ENCODE results near the gene ZNF814. TPM values are rescaled to one million over a fixed set of nuclear protein-coding genes. Genes with fewer than 3 reads are reported as not detected.
A peak's percentile ranks its signal among the peaks of the same experiment; 100 is the strongest.
"Not testable (repeated sequence)": the region's sequence is repeated elsewhere in the genome, so short reads cannot be mapped to it uniquely, and the experiment has no call there.

Gene ZNF814
- total RNA-seq, 1 donor from 2014 or later: 6.8 TPM

- TF ChIP-seq CTCF (IDR thresholded peaks at IDR 0.05; ENCODE audit: insufficient read depth, low read length, severe bottlenecking): no peak
- DNase-seq (ENCODE audit: low read depth) (no peak), FAIRE-seq (no peak)
- Histone ChIP-seq H3K27me3 (ENCODE audit: control insufficient read depth, insufficient read depth, low read length) (no peaks in the 10 kb centered on the region), H3K36me3 (ENCODE audit: control insufficient read depth, insufficient read depth, low read length) (peaks cover 7% of the 10 kb centered on the region), H3K4me3 (ENCODE audit: low read depth, low read length) (no peak overlapping the region)
These were observed 18.6 kb downstream of the ZNF814 start for GRCh38 chr19:57870225-57870624.

GRCh38 chr19:57869655-57870054 lies 19.2 kb downstream of the ZNF814 start:
- not testable (repeated sequence) for H3K4me3 ChIP-seq (ENCODE audit: low read depth, low read length); H3K27me3 ChIP-seq (ENCODE audit: control insufficient read depth, insufficient read depth, low read length); DNase-seq (ENCODE audit: low read depth); H3K36me3 ChIP-seq (ENCODE audit: control insufficient read depth, insufficient read depth, low read length); FAIRE-seq

GRCh38 chr19:57867868-57868492 lies 20.9 kb downstream of the ZNF814 start:
- TF ChIP-seq CTCF (IDR thresholded peaks at IDR 0.05; ENCODE audit: insufficient read depth, low read length, severe bottlenecking): no peak
- FAIRE-seq (no peak), DNase-seq (ENCODE audit: low read depth) (no peak)
- Histone ChIP-seq H3K27me3 (ENCODE audit: control insufficient read depth, insufficient read depth, low read length) (no peaks in the 10 kb centered on the region), H3K4me3 (ENCODE audit: low read depth, low read length) (no peak overlapping the region), H3K36me3 (ENCODE audit: control insufficient read depth, insufficient read depth, low read length) (peaks cover 6% of the 10 kb centered on the region)

GRCh38 chr19:57862351-57862750 lies 26.5 kb downstream of the ZNF814 start:
- not testable (repeated sequence) for DNase-seq (ENCODE audit: low read depth); H3K4me3 ChIP-seq (ENCODE audit: low read depth, low read length); H3K27me3 ChIP-seq (ENCODE audit: control insufficient read depth, insufficient read depth, low read length); FAIRE-seq
- peaks cover 20% of the 10 kb centered on the region for H3K36me3 ChIP-seq (ENCODE audit: control insufficient read depth, insufficient read depth, low read length)

- DNase-seq (ENCODE audit: low read depth); H3K4me3 ChIP-seq (ENCODE audit: low read depth, low read length); FAIRE-seq; H3K27me3 ChIP-seq (ENCODE audit: control insufficient read depth, insufficient read depth, low read length): not testable (repeated sequence)
- peaks cover 10% of the 10 kb centered on the region for H3K36me3 ChIP-seq (ENCODE audit: control insufficient read depth, insufficient read depth, low read length)
These were observed 34.7 kb downstream of the ZNF814 start for GRCh38 chr19:57854117-57854516.

- not testable (repeated sequence) for DNase-seq (ENCODE audit: low read depth); H3K27me3 ChIP-seq (ENCODE audit: control insufficient read depth, insufficient read depth, low read length); H3K36me3 ChIP-seq (ENCODE audit: control insufficient read depth, insufficient read depth, low read length); H3K4me3 ChIP-seq (ENCODE audit: low read depth, low read length); FAIRE-seq
These were observed 36.8 kb downstream of the ZNF814 start for GRCh38 chr19:57851812-57852603.

- DNase-seq (ENCODE audit: low read depth) (peak; percentile 85), FAIRE-seq (no peak)
- TF ChIP-seq CTCF (IDR thresholded peaks at IDR 0.05; ENCODE audit: insufficient read depth, low read length, severe bottlenecking): no peak
- Histone ChIP-seq H3K36me3 (ENCODE audit: control insufficient read depth, insufficient read depth, low read length) (peaks cover 1% of the 10 kb centered on the region), H3K27me3 (ENCODE audit: control insufficient read depth, insufficient read depth, low read length) (no peaks in the 10 kb centered on the region), H3K4me3 (ENCODE audit: low read depth, low read length) (peak overlapping the region; percentile 62)
These were observed 38.3 kb downstream of the ZNF814 start for GRCh38 chr19:57850553-57851017.

GRCh38 chr19:57849666-57850473 lies 39.0 kb downstream of the ZNF814 start, which contains the start of gene ZNF587:
Gene ZNF587, plus strand, starts transcription at chr19:57849859. Its CDS starts 180 bp downstream, at chr19:57850039.
- peak; percentile 50 for FAIRE-seq
- peak within 1 kb of the TSS; percentile 62 for H3K4me3 ChIP-seq (ENCODE audit: low read depth, low read length)

GRCh38 chr19:57849162-57849665 lies 39.6 kb downstream of the ZNF814 start:
- H3K27me3 ChIP-seq (ENCODE audit: control insufficient read depth, insufficient read depth, low read length); DNase-seq (ENCODE audit: low read depth); H3K36me3 ChIP-seq (ENCODE audit: control insufficient read depth, insufficient read depth, low read length); FAIRE-seq: not testable (repeated sequence)
- H3K4me3 ChIP-seq (ENCODE audit: low read depth, low read length): peak overlapping the region; percentile 62

More at GRCh38 chr19:57849666-57850473, 39.0 kb downstream of the ZNF814 start, which contains the start of gene ZNF587:
- not testable (repeated sequence) for H3K27me3 ChIP-seq (ENCODE audit: control insufficient read depth, insufficient read depth, low read length); H3K36me3 ChIP-seq (ENCODE audit: control insufficient read depth, insufficient read depth, low read length)
- DNase-seq (ENCODE audit: low read depth): peak; percentile 86

GRCh38 chr19:57847164-57847563 lies 41.7 kb downstream of the ZNF814 start:
- H3K27me3 ChIP-seq (ENCODE audit: control insufficient read depth, insufficient read depth, low read length); DNase-seq (ENCODE audit: low read depth); H3K36me3 ChIP-seq (ENCODE audit: control insufficient read depth, insufficient read depth, low read length); FAIRE-seq; H3K4me3 ChIP-seq (ENCODE audit: low read depth, low read length): not testable (repeated sequence)

Data from bronchial epithelial cell (primary cell).